Brain microvascular endothelial cell (primary cell): Measurements from ENCODE around the gene CFL2.

Source experiments
- DNase-seq: peaks from one replicate; pipeline ENCODE4 v3.0.0-alpha.2; 2020
- H3K27ac ChIP-seq: fragments of 250-450 bp; sonication (Bioruptor Pico); 2 replicates; pipeline ENCODE4 v1.5.1; 2020; ENCODE audit warnings: mild to moderate bottlenecking, moderate library complexity
- H3K27me3 ChIP-seq: fragments of 250-450 bp; sonication (Bioruptor Pico); replicated peaks from 2 replicates; pipeline ENCODE4 v1.5.1; 2020; ENCODE audit warnings: mild to moderate bottlenecking
- H3K36me3 ChIP-seq: fragments of 250-450 bp; sonication (Bioruptor Pico); replicated peaks from 2 replicates; pipeline ENCODE4 v1.5.1; 2020; ENCODE audit warnings: mild to moderate bottlenecking
- H3K4me3 ChIP-seq: 2 replicates; pipeline ENCODE4 v1.5.1; 2011; ENCODE audit warnings: low read depth, mild to moderate bottlenecking, control low read depth, low read length, moderate library complexity
- in situ Hi-C: cut with HindIII; loops from 2 replicates; pipeline ENCODE4 v1.10.0; 2017; ENCODE audit warnings: low sequenced_read_pairs, low pct_ligation_motif_present
- TF ChIP-seq, protein P1 (sequence below): IDR thresholded peaks from 2 replicates; pipeline ENCODE4 v1.5.1; 2011; ENCODE audit warnings: low read depth, mild to moderate bottlenecking, moderate library complexity, low read length, control low read depth, inconsistent platforms; ENCODE audit errors: missing control alignments

The CFL2 gene

DNA sequence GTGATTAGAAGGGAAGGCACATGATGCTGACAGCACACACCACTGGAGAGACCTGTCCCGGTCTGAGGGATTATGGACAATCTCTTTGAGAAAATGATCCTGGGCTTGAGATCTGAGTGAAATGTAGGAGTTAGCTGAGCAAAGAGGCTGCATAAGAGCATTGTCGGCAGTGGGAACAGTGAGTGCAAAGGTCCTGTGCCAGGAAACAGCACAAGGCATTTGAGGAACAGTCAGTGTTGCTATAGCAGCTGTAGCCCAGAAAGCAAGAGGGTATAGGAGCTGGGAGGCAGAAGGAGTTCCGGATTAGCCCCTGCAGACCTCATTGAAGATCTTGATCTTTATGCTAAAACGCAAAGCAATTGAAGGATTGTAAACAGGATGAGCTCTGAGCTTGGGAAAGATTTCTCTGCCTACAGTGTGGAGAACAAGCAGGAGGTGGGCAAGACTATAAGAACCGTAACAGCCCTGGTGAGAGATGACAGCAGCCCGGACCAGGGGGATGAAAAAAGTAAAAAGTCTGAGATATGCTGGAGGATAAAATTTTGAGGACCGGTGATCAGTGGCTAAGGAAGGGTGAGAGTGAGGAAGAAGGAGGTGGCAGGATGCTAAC lies 28.5 kb downstream of the CFL2 start:
- TF ChIP-seq, protein P1, sequence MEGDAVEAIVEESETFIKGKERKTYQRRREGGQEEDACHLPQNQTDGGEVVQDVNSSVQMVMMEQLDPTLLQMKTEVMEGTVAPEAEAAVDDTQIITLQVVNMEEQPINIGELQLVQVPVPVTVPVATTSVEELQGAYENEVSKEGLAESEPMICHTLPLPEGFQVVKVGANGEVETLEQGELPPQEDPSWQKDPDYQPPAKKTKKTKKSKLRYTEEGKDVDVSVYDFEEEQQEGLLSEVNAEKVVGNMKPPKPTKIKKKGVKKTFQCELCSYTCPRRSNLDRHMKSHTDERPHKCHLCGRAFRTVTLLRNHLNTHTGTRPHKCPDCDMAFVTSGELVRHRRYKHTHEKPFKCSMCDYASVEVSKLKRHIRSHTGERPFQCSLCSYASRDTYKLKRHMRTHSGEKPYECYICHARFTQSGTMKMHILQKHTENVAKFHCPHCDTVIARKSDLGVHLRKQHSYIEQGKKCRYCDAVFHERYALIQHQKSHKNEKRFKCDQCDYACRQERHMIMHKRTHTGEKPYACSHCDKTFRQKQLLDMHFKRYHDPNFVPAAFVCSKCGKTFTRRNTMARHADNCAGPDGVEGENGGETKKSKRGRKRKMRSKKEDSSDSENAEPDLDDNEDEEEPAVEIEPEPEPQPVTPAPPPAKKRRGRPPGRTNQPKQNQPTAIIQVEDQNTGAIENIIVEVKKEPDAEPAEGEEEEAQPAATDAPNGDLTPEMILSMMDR: no peak
- in situ Hi-C loops: no loop called here
- H3K27me3 ChIP-seq: no peaks in the 10 kb centered on the region
- DNase-seq: no peak
- no peak overlapping the region for H3K4me3 ChIP-seq
- H3K27ac ChIP-seq: no peak overlapping the region
- no peaks in the 10 kb centered on the region for H3K36me3 ChIP-seq

DNA sequence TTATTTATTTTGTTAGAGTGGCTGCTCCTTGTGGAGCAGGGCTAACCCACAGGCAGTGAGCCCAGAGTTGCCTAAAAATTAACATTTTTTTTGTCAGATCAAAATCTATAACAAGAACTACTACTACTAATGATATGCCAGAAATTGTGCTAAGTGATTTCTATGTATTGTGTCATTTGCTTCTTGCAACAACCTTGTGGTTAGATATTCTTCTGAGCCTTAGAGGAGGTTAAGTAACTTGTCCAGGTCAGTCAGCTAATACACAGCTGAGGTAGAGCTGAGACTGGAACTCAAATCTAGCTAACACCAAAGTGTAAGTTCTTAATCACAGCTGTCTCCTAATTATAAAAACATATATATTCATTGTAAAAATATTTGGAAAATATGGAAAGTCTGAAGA lies 29.8 kb downstream of the CFL2 start:
- H3K27me3 ChIP-seq: no peaks in the 10 kb centered on the region
- no peak overlapping the region for H3K27ac ChIP-seq
- DNase-seq: no peak
- in situ Hi-C loops: no loop called here
- H3K36me3 ChIP-seq: no peaks in the 10 kb centered on the region
- H3K4me3 ChIP-seq: no peak overlapping the region
- TF ChIP-seq, protein P1: no peak

- in situ Hi-C loops: no loop called here
- TF ChIP-seq, protein P1: no peak
- Histone ChIP-seq H3K27me3 (no peaks in the 10 kb centered on the region), H3K4me3 (no peak overlapping the region), H3K36me3 (no peaks in the 10 kb centered on the region), H3K27ac (no peak overlapping the region)
- peak; percentile 16 for DNase-seq
Observed at GRCh38 chr14:34682787-34683321, 31.5 kb downstream of the CFL2 start.

DNA sequence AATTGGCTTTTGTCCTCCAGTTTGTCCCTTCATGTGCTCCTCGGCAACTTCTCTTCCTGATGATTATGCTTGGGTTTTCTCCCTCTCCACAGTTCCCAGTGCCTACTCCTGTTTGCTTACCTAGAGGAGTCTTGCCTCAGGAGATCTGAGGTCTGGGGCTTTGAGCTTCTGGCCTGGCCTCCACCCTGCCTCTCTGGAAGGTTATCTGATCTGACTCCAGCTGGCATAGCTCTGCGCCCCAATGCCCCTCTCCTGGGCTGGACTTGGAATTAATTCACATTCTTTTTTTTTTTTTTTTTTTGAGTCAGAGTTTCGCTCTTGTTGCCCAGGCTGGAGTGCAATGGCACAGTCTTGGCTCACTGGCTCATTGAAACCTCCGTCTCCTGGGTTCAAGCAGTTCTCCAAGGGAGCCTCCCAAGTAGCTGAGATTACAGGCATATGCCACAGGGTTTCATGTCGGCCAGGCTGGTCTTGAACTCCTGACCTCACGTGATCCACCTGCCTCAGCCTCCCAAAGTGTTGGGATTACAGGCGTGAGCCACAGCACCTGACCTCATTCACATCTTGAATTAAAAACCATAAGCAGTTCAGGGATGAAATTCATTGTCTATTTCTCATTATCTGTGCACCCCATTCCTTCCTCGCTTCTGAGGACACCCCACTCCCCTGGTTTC lies 33.5 kb downstream of the CFL2 start:
- no peak for DNase-seq
- in situ Hi-C loops: no loop called here
- Histone ChIP-seq H3K27ac (no peak overlapping the region), H3K36me3 (no peaks in the 10 kb centered on the region), H3K4me3 (no peak overlapping the region), H3K27me3 (no peaks in the 10 kb centered on the region)
- TF ChIP-seq, protein P1: no peak

DNA sequence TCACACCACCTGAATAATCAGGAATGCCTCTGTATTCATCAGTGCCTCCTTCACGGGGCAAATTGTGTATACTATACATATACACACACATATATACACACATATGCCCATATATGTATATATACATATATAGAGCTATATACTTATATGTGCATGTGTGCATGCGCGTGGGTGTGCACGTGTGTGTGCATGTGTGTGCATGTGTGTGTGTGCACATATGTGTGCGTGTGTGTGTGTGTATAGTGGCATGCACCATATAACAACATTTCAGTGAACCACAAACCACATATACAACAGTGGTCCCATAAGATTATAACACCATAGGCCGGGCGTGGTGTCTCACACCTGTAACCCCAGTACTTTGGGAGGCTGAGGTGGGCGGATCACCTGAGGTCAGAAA lies 35.7 kb downstream of the CFL2 start:
- TF ChIP-seq, protein P1: no peak
- H3K36me3 ChIP-seq: no peaks in the 10 kb centered on the region
- no peak for DNase-seq
- no peaks in the 10 kb centered on the region for H3K27me3 ChIP-seq
- H3K27ac ChIP-seq: peak overlapping the region; percentile 78
- no peak overlapping the region for H3K4me3 ChIP-seq
- in situ Hi-C loops: no loop called here
